Small intestine (tissue), 7 donors: ENCODE measurements around the gene PORCN. TPM values are rescaled to one million over a fixed set of nuclear protein-coding genes. Genes with fewer than 3 reads are reported as not detected.

ENCODE experiments used
- DNase-seq, 2 donors: peaks; one replicate each; pipeline versions ENCODE4 v3.0.0 to v3.0.0-alpha.2; 2013
- FAIRE-seq: peaks from 2 replicates; lab custom pipeline; 2012; peaks lifted over from hg19 to GRCh38; lab: Jason Lieb, UNC
- H3K27ac ChIP-seq, 3 donors: one replicate each; pipeline ENCODE4 v1.5.1; 2013; ENCODE audit warnings: low read length in 2 of 3, mild to moderate bottlenecking in 2 of 3, control low read depth in 1 of 3, inconsistent platforms in 1 of 3, low read depth in 1 of 3, moderate library complexity in 1 of 3
- H3K27me3 ChIP-seq, 3 donors: one replicate each; pipeline ENCODE4 v1.6.1; 2013; ENCODE audit warnings: low read length in 3 of 3, inconsistent platforms in 1 of 3; ENCODE audit not compliant: control insufficient read depth in 3 of 3, insufficient read depth in 3 of 3
- H3K36me3 ChIP-seq, 3 donors: one replicate each; pipeline ENCODE4 v1.6.1; 2013; ENCODE audit warnings: low read length in 3 of 3, inconsistent platforms in 1 of 3, low read depth in 1 of 3, mild to moderate bottlenecking in 1 of 3, moderate library complexity in 1 of 3; ENCODE audit not compliant: control insufficient read depth in 3 of 3, insufficient read depth in 2 of 3
- H3K4me1 ChIP-seq, 3 donors: one replicate each; pipeline ENCODE4 v1.6.1; 2013; ENCODE audit warnings: low read length in 2 of 3, inconsistent platforms in 1 of 3, low read depth in 1 of 3, mild to moderate bottlenecking in 1 of 3, moderate library complexity in 1 of 3; ENCODE audit not compliant: control insufficient read depth in 3 of 3, insufficient read depth in 2 of 3
- H3K4me3 ChIP-seq, 3 donors: one replicate each; pipeline ENCODE4 v1.5.1; 2013; ENCODE audit warnings: low read length in 3 of 3, control low read depth in 1 of 3, inconsistent platforms in 1 of 3, low read depth in 1 of 3, mild to moderate bottlenecking in 1 of 3, moderate library complexity in 1 of 3
- H3K9me3 ChIP-seq, 2 donors: one replicate each; pipeline ENCODE4 v1.6.1; 2013; ENCODE audit warnings: low read depth in 1 of 2, low read length in 1 of 2; ENCODE audit not compliant: control insufficient read depth in 2 of 2, insufficient read depth in 1 of 2
- WGBS, 3 donors: extraction: QIAGEN DNeasy Blood & Tissue Kit; methylation state at CpG; one replicate each; pipeline ENCODE4 v1.1.7; 2013; 5-methylcytosine and 5-hydroxymethylcytosine counted together
- polyA plus RNA-seq, 4 donors: library from polyadenylated mRNA; stranded (reverse) in 3 of 4; unstranded in 1 of 4; fragments of 200-250 nt in 3 of 4; fragments of 120-200 nt in 1 of 4; gene quantifications; one replicate each; pipeline versions ENCODE4 v1.2.1 to v1.2.3, GENCODE V29; 2013
- donor health status: healthy with polysubstance abuse.
- donor health status: control.
- donor health status: control.
- donor health status: Bipolar disorder and iron deficiency.
- donor health status: healthy.

PORCN gene
- polyA plus RNA-seq, 4 donors, result 2.0 to 6.4 (median 2.5) TPM

DNA sequence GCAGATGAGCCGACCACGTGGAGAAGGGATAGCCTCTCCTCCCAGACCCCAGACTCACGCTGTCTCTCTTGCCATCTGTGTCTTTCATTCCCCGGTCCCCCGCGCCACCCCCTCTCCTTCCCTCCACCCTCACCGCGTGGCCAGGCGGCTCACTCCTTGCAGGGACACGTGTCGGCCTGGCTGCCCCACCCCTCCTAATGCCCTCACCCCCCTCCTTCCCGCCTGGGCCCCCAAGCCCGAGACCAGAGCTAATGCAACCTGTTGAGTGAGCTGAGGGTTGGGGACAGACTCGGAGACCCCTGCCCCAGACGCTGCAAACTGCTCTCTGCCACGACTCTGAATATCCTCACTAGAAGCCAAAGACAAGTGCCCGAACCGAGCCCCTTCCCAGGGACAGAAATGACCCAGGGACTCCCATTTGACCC, 40.5 kb upstream of the PORCN start:
- no peaks in the 10 kb centered on the region for H3K27me3 ChIP-seq
- H3K36me3 ChIP-seq, result peaks cover 0 to 12% (median 0%) of the 10 kb centered on the region in 3 donors
- H3K27ac ChIP-seq, result peak overlapping the region in 1 of 3 donors; percentile 68
- H3K9me3 ChIP-seq, result no peaks in the 10 kb centered on the region
- peak; percentile 31 to 53 for DNase-seq
- no peak for FAIRE-seq
- WGBS, 3 donors, result 4 to 32% (median 5%) methylated on average over 9 to 18 of the region's 18 CpGs
- H3K4me1 ChIP-seq, result peaks cover 0 to 10% (median 0%) of the 10 kb centered on the region in 3 donors
- peak overlapping the region; percentile 23 to 60 (median 47) for H3K4me3 ChIP-seq

DNA sequence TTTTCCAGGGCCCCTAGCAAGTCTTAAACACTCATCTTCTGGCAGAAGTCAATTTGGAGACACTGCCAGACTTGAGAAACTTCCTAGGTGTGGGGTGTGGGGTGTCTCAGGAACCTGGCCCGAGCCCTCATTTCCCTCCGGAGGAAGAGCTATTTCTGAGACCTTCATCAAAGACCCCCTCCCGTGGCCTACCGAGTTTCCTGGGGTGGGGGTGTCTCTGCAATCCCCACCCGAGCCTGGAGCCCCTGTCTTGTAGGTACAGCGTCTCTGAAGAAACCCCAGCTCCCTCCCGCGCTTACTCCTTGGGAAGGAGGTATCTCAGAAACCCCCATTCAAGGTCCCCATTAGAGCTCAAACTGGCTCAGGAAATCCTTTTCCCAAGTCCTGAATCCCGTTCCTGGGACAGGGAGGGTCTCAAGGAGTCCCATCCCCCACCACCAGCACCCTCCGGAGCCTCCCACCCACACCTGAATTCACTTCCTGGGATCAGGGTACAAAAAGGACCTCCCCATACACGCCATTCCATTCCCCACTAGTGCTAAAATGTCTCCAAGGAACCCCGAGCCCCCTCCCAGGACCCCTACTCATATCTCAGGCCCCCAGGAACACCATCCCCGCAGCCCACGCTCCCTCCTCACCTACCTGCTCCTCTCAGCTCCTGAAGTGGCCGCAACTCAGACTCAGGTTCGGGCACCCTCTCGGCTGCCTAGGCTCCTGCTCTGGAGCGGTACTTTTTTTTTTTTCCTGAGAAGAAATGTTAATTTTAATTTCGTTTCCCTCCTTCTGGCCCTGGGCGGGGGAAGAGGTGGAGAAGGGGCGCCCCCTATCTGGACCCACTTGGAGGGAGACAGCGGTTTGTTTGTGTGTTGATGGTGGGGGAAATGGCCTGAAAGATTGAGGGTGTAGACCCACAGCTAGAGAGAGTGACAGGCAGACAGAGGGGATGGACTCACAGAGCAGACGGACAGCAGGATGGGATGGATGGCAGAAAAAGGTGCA, 39.8 kb upstream of the PORCN start:
- H3K27me3 ChIP-seq, result no peaks in the 10 kb centered on the region
- H3K4me3 ChIP-seq, result peak overlapping the region; percentile 29 to 60 (median 47)
- FAIRE-seq (no peak), DNase-seq (peak in 1 of 2 donors; percentile 40)
- no peaks in the 10 kb centered on the region for H3K9me3 ChIP-seq
- peaks cover 0 to 12% (median 0%) of the 10 kb centered on the region in 3 donors for H3K36me3 ChIP-seq
- peak overlapping the region in 1 of 3 donors; percentile 68 for H3K27ac ChIP-seq
- 13 to 32% (median 18%) methylated on average over 21 to 23 of the region's 23 CpGs for WGBS, 3 donors
- H3K4me1 ChIP-seq, result peaks cover 0 to 10% (median 0%) of the 10 kb centered on the region in 3 donors

DNA sequence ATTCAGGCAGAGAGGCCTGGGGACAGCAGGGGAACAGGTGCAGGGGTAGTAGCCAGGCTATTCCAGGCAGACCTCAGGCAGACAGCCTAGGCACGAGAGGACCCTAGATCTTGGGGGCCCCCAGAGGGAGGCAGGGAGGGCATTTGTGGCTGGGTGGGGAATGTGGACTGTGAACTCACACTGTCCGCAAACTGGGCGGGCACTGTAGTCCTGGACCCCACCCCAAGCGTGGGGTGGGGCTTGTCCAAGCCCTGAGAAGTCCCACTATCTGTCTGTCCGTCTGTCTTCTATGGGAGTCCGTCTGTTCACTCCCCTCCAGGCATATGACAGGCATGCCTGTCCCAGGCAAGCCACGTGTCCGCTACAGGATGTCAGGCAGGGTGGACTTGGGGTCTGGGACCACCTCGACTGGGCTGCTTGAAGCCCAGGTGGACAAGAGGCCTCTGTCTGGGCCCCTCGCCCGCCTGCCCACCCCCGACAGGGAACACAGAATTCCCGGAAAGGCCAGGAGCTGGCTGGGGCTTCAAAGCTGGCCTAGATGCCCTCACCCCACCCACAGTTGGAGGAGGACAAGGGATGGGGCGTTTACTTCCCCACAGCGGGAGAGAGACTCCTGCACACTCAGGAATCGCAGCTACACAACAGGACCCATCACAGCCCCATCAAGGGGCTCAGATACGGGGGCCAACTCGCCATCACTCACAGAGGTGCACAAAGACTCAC, 38.5 kb upstream of the PORCN start, which contains the start of gene SLC38A5:
Gene SLC38A5 (minus strand): TSS at position 151 of the 723 bp plus-strand sequence. CDS start 2,336 bp downstream, outside the sequence.
- H3K27me3 ChIP-seq, result no peaks in the 10 kb centered on the region
- peak in 1 of 2 donors; percentile 67 for DNase-seq
- WGBS, 3 donors, result 63 to 75% (median 63%) methylated on average over 12 to 18 of the region's 18 CpGs
- peak within 1 kb of the TSS; percentile 29 to 60 (median 47) for H3K4me3 ChIP-seq
- no peaks in the 10 kb centered on the region for H3K9me3 ChIP-seq
- H3K27ac ChIP-seq, result peak within 1 kb of the TSS in 1 of 3 donors; percentile 68
- no peak for FAIRE-seq
- H3K36me3 ChIP-seq, result peaks cover 0 to 11% (median 0%) of the 10 kb centered on the region in 3 donors
- peaks cover 0 to 10% (median 0%) of the 10 kb centered on the region in 3 donors for H3K4me1 ChIP-seq

DNA sequence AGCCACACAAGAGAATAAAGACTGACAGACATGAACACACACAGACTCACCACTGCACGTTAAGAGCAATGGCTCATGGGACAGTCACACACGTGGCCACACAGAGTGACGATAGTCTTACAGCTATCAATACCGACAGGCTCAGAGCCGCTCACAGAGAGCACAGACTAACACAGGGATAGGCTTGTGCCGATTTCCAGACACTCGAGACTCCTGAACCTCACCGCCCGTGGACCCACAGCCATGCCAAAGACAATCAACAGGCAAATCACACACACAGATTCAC, 38.0 kb upstream of the PORCN start:
- H3K27me3 ChIP-seq, result no peaks in the 10 kb centered on the region
- no peak overlapping the region for H3K4me3 ChIP-seq
- 84 to 86% (median 85%) methylated on average over 9 of the region's 9 CpGs for WGBS, 3 donors
- H3K27ac ChIP-seq, result no peak overlapping the region
- peaks cover 0 to 7% (median 0%) of the 10 kb centered on the region in 3 donors for H3K36me3 ChIP-seq
- H3K4me1 ChIP-seq, result peaks cover 0 to 10% (median 0%) of the 10 kb centered on the region in 3 donors
- no peaks in the 10 kb centered on the region for H3K9me3 ChIP-seq
- FAIRE-seq, result no peak
- DNase-seq, result no peak

DNA sequence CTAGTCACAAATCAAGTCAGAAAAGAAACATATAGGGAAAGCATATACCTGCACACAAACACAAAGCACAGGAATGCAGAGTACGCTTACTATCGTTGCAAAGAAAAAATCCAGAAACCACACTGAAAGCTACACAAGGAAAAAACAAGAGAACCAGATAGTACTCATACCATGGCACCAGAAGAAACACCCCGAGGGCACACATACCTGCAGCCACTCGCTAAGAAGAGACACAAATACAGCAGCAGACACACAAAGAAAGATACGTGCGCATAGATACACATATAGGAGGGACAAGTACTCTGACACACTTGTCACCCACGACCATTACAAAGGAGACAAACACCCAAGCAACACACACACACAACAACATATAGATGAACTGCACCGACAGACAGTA, 37.3 kb upstream of the PORCN start:
- 87 to 92% (median 88%) methylated on average over 8 of the region's 8 CpGs for WGBS, 3 donors
- DNase-seq (no peak), FAIRE-seq (no peak)
- no peaks in the 10 kb centered on the region for H3K9me3 ChIP-seq
- peaks cover 0 to 4% (median 0%) of the 10 kb centered on the region in 3 donors for H3K36me3 ChIP-seq
- no peaks in the 10 kb centered on the region for H3K27me3 ChIP-seq
- H3K4me3 ChIP-seq, result no peak overlapping the region
- H3K4me1 ChIP-seq, result peaks cover 0 to 10% (median 0%) of the 10 kb centered on the region in 3 donors
- H3K27ac ChIP-seq, result no peak overlapping the region

DNA sequence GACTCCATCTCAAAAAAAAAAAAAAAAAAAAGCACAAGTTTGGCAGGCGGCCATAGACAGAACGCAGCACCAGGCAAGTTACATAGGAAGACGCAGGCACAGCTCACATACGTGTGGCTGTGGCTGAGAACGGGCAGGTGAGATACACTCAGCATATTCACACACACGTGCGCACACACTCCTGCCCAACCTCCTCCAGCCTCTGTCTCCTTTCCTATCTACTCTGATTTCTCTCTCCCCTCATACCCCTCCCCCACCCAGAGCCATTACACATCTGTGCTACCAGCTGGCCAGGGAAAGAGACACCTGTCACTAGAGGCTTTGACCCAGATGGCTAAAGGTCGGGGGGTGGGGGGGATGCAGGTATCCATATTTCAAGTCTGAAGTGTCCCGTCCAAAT, 36.6 kb upstream of the PORCN start:
- no peaks in the 10 kb centered on the region for H3K9me3 ChIP-seq
- no peak for DNase-seq
- no peak overlapping the region for H3K4me3 ChIP-seq
- no peaks in the 10 kb centered on the region for H3K36me3 ChIP-seq
- no peak overlapping the region for H3K27ac ChIP-seq
- peaks cover 0 to 10% (median 0%) of the 10 kb centered on the region in 3 donors for H3K4me1 ChIP-seq
- 73 to 90% (median 85%) methylated on average over 8 to 9 of the region's 9 CpGs for WGBS, 3 donors
- no peak for FAIRE-seq
- H3K27me3 ChIP-seq, result no peaks in the 10 kb centered on the region

DNA sequence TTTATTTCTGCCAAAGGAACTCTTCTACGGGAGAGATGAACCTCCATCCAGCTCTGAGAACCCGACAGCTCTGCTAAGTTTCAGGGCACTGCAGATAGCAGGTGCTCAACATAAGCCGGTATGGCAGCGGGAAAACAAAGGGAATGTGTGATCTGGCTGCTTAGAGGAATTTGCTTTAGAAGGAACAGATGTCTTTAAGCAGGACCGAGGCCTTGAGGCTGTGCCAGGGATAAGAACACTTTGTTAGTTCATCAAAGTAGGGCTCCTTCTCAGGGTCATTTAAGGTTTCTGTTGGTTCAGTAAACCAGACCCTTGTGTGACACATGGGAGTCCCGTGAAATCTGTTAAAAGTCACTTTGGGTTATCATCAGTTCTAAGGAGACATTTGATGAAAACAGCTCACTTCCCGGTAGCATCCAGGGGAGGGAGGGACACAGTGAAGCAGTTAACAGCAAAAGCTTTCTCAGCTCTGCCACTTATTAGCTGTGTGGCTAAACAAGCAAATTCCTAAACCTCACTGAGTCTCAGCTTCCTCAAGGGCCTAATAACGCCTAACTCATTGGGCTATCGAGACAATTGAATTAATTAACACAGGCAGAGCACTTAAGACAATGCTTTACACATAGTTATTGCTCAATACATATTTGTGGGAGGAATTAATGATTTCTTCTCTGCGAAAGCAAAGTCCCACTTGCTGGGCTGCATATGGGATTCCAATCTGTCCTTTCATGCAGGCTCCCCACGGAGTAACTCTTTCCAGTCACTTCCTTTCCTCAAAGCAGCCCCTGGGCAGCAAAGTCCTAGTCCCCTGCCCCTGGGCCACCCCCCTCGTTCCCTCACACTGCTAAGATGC, 35.7 kb upstream of the PORCN start:
- no peaks in the 10 kb centered on the region for H3K36me3 ChIP-seq
- peaks cover 0 to 10% (median 0%) of the 10 kb centered on the region in 3 donors for H3K4me1 ChIP-seq
- no peaks in the 10 kb centered on the region for H3K9me3 ChIP-seq
- DNase-seq (no peak), FAIRE-seq (no peak)
- H3K27ac ChIP-seq, result no peak overlapping the region
- WGBS, 3 donors, result 68 to 71% (median 71%) methylated on average over 12 of the region's 12 CpGs
- no peak overlapping the region for H3K4me3 ChIP-seq
- H3K27me3 ChIP-seq, result no peaks in the 10 kb centered on the region
